K562 (cell line): ENCODE measurements around the gene PCP4L1.
"Not testable (repeated sequence)": the region's sequence is repeated elsewhere in the genome, so short reads cannot be mapped to it uniquely, and the experiment has no call there.

Source experiments
- CHD4 ChIP-seq: fragments of 200-600 bp; sonication (generic); IDR thresholded peaks from 3 replicates; pipeline ENCODE4 v1.6.1; 2012; ENCODE audit warnings: low read depth, mild to moderate bottlenecking, mixed read lengths, low read length, inconsistent platforms; ENCODE audit not compliant: insufficient read depth, insufficient replicate concordance, poor library complexity, severe bottlenecking
- HNRNPH1 ChIP-seq: fragments of 200-400 bp; formaldehyde crosslinking; optimal IDR thresholded peaks from 2 replicates; pipeline ENCODE3; 2017; ENCODE audit warnings: low read depth, mild to moderate bottlenecking, low read length, moderate library complexity
- POLR2A ChIP-seq: fragments of 450-650 bp; conservative IDR thresholded peaks from 2 replicates; pipeline ENCODE4 v1.6.1; 2016
- POLR2AphosphoS5 ChIP-seq: IDR thresholded peaks from 2 replicates; pipeline ENCODE4 v1.6.1; 2011; ENCODE audit warnings: mild to moderate bottlenecking, low read depth, low read length, moderate library complexity; ENCODE audit not compliant: control insufficient read depth, insufficient read depth
- SIX5 ChIP-seq, 2 experiments: IDR thresholded peaks; 2 replicates each; pipeline ENCODE4 v1.6.1; 2011; ENCODE audit warnings: low read length in 2 of 2, borderline replicate concordance in 1 of 2, low read depth in 1 of 2, mild to moderate bottlenecking in 1 of 2, moderate library complexity in 1 of 2; ENCODE audit not compliant: insufficient read depth in 1 of 2
- TEAD4 ChIP-seq, 2 experiments: sonication (generic) in 1 of 2; formaldehyde crosslinking in 1 of 2; IDR thresholded peaks; 2 replicates each; pipeline versions ENCODE4 v1.6.1 to v1.8.0; 2012 to 2022; ENCODE audit warnings: borderline replicate concordance in 1 of 2, inconsistent platforms in 1 of 2, low read length in 1 of 2, mild to moderate bottlenecking in 1 of 2, missing genetic modification reagents in 1 of 2
- TRIM28 ChIP-seq: fragments of 450-650 bp; IDR thresholded peaks from 2 replicates; pipeline ENCODE4 v1.6.1; 2017
- TF ChIP-seq, protein P1 (sequence below), 3 experiments: IDR thresholded peaks in 2 of 3; conservative IDR thresholded peaks in 1 of 3; 2 replicates each; pipeline ENCODE4 v1.5.1; 2011 to 2012; ENCODE audit warnings: low read length in 3 of 3, mild to moderate bottlenecking in 3 of 3, control low read depth in 2 of 3, improper control_type of control experiment in 1 of 3, inconsistent platforms in 1 of 3, low read depth in 1 of 3, mixed read lengths in 1 of 3, moderate library complexity in 1 of 3; ENCODE audit not compliant: insufficient read depth in 2 of 3

DNA sequence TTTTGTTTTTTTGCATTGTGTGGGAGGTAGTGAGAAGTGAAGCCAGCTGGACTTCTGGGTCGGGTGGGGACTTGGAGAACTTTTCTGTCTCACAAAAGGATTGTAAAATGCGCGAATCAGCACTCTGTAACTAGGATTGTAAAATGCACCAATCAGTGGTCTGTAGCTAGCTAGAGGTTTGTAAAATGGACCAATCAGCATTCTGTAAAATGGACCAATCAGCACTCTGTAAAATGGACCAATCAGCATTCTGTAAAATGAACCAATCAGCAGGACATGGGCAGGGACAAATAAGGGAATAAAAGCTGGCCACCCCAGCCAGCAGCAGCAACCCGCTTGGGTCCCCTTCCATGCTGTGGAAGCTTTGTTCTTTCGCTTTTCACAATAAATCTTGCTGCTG lies 8.4 kb upstream of the PCP4L1 start:
- TF ChIP-seq HNRNPH1; CHD4; POLR2AphosphoS5; TRIM28; TEAD4 (IDR thresholded peaks at IDR 0.05; ENCODE audit: low read length); TEAD4 (CRISPR knock-in tag; IDR thresholded peaks at IDR 0.05; ENCODE audit: borderline replicate concordance); SIX5 (IDR thresholded peaks at IDR 0.05; ENCODE audit: borderline replicate concordance in 1 of 2, insufficient read depth in 1 of 2, low read depth in 1 of 2, low read length in 2 of 2); POLR2A: not testable (repeated sequence)
- TF ChIP-seq, protein P1, sequence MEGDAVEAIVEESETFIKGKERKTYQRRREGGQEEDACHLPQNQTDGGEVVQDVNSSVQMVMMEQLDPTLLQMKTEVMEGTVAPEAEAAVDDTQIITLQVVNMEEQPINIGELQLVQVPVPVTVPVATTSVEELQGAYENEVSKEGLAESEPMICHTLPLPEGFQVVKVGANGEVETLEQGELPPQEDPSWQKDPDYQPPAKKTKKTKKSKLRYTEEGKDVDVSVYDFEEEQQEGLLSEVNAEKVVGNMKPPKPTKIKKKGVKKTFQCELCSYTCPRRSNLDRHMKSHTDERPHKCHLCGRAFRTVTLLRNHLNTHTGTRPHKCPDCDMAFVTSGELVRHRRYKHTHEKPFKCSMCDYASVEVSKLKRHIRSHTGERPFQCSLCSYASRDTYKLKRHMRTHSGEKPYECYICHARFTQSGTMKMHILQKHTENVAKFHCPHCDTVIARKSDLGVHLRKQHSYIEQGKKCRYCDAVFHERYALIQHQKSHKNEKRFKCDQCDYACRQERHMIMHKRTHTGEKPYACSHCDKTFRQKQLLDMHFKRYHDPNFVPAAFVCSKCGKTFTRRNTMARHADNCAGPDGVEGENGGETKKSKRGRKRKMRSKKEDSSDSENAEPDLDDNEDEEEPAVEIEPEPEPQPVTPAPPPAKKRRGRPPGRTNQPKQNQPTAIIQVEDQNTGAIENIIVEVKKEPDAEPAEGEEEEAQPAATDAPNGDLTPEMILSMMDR (IDR thresholded peaks at IDR 0.05 in 2 of 3, conservative IDR thresholded peaks at IDR 0.05 in 1 of 3; ENCODE audit: insufficient read depth in 2 of 3, low read depth in 1 of 3, low read length in 3 of 3): not testable (repeated sequence)
